Hypothalamus (tissue), 51 donors: ENCODE measurements around the gene VSIR.

Experiments
- DNase-seq, 51 donors: peaks; one replicate each; lab custom pipeline; 2025; lab: John Stamatoyannopoulos, UW

Gene VSIR

DNA sequence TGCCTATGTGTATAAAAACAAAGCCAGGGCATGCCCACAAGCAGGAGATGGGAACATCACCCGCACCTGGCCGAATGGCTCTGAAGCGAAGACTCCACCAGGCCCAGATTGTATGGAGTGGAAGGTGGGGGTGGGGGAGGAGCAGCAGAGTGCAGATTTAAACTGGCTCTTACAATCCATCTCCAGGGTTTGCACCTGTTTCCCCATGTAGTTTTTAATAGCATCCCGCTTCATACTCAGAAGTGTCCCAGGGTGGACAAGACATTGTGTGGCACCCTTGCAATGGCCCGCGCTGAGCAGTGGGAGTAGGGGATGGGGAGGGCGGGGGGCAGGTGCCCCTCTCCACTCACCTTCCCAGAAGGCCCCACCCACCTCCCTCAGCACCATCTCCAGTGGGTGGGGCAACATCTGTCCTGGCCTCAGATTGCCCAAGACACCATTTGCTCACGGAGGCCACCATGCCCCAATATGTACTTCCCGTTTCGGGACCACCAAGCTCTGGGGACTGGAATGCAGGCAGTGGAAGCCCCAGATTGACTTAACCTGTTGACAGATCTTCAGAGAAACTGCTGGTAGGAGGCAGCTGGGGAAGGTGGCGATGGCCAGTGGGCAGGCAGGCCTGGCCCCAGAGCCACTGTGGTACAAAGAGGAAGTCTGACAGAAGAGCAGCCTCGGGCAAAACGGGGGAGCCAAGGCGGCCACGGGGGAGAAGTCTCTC is 23.0 kb downstream of the VSIR start:
- no peak for DNase-seq

DNA sequence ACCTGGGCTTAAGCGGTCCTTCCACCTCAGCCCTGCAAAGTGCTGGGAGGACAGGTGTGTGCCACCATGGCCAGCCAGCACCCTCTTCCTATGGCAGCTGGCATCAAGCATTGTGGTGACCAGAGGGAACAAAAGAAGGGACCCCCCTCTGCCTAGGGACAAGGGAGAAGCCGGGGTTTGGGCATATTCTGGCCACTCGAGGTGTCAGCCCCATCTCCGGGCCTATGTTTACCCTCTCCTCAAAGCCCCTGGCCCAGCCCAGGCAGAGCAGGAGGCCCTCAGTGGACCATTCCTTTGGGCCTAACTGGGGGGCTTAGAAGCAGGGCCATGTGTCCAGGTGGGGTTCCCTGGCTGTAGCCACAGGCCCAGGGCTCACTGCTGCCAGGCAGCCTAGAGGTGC is 23.9 kb downstream of the VSIR start:
- DNase-seq: no peak

DNA sequence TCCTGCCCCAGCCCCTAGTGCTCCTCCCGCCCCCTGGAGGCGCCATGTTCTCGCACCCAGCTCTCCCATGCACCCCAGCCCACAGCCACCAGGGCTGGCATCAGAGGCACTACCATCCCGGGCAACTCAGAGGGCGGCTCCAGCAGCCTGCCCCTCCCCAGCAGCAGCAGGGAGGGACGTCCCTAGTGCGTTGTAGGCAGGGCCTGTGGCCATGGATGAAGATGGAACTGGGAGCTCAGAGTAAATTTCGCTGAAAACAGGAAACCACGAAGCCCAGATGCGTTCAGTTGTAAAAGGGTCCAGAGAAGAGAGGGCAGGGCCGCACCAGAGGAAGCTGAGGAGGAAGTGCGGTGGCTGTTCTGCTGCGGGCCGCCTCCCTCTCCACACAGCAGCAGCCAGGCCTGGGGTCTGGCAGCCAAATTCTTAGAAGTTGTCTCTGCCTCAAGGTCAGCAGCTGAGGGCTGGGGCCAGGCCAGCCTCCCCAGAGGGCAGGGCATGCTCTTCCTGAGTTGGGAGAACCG is 24.6 kb downstream of the VSIR start:
- peak in 27 of 51 donors; percentile 23 to 71 (median 45) for DNase-seq

DNA sequence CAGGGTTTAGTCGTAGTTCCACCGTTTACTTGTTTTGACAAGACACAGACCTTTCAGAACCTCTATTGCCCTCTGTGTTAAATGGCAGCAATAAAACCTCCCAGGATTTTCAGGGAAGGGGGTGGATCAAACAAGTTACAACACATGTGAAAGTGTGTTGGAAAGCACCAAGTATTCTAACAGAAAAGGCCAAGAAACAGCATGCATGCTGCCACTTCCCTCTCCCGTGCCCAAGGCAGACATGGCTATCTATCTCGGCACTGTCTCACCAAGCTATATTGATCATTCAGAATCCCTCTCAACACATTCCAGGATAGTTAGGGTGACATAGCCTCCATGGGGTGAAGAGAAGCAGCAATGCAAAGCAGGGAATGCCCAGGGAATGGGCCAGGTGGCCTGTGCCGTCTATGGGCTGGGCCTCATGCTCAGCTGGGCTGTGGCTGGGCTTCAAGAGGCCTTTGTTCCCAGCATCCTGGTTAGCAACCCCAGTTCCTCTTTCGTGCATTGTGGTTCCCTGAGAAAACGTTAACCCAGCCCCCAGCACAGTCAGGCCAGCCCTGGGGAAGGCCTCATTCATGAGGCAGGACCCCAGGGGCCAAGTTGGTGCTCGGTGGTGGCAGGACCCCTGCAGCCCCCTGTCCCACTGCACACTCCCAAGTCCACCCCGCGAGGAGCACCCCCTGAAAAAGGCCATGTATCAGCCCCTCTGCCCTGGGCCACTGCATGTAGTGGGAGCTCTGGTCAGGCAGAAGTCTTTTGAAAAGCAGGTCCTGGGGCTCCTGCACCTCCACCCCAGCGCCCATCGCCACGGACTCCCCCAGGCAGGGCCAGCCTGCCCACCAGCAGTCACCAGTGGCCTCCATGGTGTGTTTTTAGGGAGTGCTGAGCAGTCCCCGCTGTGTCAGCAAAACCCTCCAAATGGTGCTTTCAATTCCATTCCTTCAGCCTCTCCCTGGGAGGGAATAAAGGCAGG is 25.5 kb downstream of the VSIR start:
- peak in 4 of 51 donors; percentile 22 to 31 (median 26) for DNase-seq

DNA sequence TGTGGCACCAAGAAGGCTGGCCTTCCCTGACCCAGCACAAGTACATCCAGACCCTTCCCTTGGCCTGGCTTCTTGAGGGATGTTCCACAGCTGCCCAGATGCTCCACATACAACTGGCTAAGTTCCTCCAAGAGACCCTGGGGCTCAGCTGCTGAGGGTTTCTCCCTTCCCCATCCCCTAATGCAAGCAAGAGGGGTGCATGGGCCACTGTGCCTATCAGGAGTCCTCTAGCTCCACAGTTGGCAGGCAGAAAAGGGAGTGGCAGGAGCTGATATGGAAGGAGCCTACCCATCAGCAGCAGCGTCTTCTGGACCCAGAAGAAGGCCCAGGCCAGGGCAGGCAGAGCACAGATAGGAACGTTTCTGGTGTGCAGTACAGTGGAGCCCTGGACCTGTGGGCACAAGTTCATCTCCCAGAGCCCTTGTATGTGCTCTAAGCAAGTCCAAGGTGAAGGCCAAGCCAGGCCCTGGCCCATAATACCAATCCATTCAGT is 26.2 kb downstream of the VSIR start:
- no peak for DNase-seq

DNA sequence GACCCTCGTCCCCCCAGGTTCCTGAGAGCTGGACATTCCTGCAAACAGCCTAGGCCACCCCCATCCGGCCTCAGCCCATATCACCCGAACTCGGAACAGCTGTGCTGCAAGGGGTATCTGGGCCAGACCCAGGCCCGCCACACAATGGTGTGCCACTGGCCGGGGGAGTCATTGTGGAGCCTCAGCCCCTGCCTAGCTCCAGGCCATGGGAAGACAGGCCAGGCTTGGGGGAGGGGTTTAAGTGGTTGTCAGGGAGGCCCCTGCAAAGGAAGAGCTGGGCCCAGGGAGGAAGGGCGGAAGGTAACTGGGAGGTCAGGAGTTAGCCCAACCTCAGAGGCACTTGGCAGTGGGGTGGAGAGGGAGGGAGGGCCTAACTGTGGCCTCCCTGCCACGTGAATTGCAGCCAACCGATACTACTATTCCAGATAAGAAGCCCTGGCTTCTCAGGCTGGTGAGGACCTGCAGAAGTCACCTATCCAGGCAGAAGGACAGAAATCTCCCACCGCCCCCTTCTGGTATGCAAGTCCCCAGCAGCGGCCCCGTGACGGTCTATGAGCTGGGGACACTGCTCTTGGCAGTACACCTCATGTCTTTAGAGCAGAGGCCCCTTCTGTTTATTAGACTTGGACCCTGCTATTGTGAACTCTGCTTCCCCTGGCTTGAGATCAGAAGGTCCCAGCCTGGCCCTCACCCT is 26.8 kb downstream of the VSIR start:
- no peak for DNase-seq

DNA sequence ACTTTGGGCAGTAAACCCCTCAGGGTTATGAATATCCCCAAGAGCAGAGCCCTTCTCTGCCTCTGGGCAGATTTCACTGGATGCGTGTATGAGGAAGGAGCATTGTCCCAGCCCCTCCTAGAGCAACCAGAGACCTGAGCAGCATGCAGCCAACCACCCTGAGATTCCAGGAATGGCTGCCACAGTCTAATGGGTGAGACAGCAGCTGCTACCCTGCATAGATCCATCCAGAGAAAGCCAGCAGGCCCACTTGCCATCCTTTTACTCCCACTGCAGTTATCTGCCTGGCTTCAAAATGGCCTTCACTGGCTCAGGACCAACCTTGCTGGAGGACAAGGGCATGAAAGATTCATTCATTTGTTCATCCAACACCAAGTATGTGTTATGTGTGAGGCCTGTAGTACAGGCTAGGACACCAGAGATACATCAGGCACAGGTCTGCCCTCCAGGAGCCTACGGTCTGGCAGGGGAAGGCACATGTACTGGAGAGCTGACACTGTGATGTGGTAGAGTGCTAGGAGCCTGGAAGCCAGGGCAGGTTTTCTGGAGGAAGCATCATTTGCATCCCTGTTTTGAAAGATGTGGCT is 27.6 kb downstream of the VSIR start:
- DNase-seq: no peak

DNA sequence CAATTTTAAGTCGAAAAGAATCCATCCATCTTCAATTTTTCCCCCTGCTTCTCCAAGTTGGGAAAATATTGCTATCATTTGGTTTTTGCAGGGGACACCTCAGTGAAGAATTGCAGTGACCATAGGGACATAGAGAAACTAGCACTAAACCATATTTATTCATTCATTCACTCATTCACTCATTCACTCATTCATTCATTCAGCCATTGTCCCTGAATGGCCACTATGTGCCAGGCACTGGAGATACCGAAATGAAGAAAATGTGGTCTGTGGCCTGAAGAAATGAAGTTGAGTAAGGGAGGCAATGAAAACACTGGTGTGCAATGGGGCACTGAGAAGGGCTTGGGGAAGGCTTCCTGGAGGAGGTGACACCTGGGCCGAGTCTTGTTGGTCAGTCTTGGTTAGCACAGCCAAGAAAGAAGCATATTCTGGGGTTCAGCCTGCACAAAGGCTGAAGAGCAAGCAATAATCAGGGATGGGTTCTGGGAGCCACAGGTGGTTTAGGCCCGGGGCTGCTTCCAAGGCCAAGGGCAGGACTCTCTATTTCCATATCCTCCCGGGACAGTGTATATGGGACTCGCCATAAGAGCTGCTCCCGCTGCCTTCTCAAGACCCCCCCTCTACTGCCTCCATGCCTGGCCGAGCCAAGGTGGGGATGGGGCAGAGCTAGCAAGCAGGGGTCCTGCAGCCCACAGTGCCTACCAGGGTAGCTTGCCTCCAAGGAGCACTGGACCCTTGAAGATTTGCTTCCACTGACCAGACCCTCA is 28.2 kb downstream of the VSIR start:
- DNase-seq: no peak

DNA sequence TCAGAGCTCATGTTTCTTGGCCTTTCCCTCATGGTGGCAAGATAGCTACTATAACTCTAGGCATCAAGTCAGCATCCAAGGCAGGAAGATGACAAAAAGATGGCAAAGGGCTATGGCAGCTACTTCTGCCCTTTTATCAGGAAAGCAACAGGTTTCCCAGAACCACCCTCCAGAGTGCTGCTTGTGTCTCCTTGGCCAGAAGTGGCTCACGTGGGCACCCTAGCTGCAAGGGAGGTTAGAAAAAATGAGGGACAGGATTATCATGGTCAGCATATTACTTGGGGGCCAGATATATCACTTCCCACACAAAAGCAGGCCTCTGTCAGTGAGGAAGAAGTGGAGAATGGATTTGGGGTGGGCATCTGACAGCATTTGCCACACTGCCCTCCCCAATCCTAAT is 29.5 kb downstream of the VSIR start:
- DNase-seq: no peak

DNA sequence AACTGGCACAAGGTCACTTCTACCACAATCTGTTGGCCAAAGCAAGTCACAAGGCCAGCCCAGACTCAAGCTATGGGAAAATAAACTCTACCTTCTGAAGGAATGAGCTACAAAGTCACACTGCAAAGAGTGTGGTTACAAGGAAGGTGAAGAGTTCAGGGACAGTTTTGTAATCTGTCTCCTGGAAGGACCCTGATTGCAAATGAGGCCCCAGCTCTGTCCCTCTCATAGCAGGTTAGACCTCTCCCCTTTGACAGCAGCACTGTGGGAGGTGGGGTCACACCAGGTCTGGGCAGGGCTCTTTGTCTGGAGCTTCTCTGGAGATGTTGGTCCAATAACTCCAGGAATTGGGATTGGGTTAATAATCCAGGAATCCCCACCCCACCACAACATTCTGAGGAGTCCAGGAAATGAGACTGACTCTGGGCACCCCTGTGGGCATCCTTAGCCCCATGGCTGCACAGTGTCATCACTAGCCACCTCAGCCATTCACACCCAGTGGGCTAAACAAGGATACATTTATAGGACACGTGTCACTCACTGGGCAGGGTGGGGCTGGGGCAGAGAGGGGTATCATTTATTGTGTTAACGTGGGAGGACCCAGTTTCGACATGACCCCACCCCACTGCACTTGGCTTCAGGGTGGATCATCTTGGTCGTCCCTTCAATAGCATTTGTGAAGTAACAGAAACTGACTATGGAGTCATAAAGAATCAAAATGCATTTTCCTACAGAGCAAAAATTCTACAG is 30.1 kb downstream of the VSIR start:
- DNase-seq: no peak

DNA sequence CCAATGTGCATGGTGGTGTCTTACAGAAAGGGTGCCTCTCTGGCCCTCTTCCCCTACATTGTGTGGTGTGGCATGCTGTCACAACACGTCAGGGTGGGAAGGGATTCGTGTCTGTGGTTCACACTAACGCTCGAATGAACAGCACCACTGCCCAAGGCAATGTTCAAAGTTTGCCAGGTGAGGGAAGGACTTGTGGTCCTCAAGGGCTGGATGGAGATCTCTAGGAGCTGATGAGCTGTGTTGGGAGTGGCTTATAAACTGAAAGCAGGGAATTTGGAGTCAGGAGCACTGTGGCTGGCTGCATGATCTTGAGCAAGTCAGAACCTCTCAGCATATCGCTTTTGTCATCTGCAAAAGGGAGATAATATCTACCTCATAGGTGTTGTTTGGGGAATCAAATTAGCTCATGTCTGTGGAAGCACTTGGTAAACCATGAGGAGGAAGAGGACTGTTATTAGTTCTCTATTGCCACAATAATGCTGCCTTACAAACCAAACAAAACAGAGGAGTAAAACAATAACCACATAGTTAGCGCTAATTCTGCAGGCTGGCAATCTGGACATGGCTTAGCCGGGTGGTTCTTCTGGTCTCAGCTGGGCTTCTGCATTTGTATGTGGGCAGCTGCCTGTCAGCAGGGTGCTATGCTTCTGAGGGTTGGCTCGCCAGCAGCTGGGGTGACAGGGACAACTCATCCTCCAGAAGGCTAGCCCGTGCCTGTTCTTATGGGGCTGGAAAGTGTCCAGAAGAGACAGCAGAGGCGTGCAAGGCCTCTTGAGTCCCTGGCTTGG is 30.8 kb downstream of the VSIR start:
- DNase-seq: no peak

DNA sequence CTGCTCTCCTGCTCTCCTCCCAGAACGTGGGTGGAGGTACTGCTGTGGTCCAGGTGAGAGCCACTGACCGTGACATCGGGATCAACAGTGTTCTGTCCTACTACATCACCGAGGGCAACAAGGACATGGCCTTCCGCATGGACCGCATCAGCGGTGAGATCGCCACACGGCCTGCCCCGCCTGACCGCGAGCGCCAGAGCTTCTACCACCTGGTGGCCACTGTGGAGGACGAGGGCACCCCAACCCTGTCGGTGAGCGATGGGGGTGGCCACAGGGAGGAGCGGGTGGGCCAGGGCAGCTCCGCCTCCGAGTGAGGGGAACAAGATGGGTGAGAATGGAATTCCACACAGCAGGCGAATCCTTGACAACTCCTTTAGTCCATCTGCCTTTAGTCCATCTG is 31.6 kb downstream of the VSIR start:
- DNase-seq: no peak

DNA sequence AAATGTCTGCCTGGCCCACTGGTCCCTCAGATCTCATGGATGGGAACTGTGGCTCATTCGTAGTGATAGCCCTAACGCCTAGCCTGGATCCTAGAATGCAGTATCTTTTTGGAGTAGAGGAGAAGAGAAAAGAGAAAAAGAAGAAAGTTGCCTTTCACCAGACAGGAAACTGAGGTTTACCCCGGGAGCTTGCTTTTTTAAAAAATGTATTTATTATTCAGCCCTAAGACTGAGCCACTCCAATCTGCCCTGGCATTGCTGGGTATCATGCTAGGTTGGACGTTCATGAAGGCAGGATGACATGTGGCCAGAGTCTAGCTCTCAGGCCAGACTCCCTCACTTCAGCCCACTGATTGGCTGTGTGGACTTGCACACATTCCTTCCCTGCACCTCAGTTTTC is 32.3 kb downstream of the VSIR start:
- DNase-seq: no peak

DNA sequence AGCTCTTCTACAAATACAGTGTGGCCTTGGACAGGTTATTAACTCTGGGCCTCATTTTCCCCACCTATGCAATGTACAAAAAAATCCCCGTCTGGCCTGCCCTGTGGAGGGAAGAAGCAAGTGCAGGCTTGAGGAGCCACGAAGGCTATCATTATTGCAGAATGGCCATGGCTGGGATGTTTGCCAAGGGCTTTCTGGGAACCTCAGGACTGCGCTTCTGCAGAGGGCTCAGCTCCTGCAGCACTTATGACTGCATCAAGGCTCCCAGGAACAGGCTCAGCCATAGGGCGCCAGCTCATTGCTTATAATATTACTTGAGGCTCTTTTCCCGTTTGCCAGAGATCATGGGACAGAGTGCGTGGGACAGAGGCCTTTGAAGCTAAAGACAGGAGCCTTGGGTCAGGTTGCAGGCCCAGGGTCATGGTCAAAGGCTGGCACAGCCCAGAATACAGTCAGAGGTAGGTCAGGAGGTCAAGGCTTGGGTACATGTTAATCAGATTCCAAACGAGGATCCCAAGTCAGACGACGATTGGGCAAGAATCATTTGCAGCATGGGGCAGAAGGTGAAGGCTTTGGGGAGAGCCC is 33.2 kb downstream of the VSIR start:
- peak in 6 of 51 donors; percentile 15 to 47 (median 29) for DNase-seq

DNA sequence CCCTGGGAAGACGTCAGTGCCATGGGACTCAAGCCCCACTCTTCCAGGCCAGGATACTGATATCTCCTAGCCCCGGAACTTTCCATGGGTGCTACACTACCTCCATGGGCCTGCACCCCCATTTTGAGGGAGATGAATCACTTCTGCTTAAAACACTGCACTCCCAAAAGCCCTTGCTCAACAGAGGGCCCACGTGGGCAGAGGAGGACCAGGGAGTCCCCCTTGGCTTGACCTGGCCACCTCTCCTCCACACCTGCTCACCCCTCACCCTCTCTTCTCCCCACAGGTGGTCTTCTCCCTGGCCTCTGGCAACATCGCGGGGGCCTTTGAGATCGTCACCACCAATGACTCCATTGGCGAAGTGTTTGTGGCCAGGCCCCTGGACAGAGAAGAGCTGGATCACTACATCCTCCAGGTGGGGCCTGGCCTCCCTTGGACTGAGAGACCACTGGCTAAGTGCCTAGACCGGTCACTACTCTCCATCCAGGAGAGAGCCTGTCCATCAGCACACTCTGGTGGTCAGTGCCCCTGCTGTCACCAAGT is 33.9 kb downstream of the VSIR start:
- no peak for DNase-seq

DNA sequence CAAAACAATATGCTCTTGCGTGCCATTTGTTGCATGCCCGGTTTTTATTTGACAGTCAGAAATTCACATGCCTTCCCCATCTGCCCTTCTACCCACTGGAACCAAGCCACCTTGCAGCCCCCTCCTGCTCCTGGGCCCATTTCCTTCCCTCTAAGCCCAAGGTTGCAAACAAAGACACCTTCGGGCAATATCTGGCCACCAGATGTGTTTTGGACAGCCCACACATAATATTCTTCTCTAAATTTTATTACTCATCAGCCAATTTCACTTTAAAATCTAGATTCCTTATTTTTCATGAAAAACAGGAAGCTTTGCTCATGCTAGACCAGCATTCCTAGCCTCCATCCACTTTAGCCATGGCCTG is 35.5 kb downstream of the VSIR start:
- DNase-seq: no peak

DNA sequence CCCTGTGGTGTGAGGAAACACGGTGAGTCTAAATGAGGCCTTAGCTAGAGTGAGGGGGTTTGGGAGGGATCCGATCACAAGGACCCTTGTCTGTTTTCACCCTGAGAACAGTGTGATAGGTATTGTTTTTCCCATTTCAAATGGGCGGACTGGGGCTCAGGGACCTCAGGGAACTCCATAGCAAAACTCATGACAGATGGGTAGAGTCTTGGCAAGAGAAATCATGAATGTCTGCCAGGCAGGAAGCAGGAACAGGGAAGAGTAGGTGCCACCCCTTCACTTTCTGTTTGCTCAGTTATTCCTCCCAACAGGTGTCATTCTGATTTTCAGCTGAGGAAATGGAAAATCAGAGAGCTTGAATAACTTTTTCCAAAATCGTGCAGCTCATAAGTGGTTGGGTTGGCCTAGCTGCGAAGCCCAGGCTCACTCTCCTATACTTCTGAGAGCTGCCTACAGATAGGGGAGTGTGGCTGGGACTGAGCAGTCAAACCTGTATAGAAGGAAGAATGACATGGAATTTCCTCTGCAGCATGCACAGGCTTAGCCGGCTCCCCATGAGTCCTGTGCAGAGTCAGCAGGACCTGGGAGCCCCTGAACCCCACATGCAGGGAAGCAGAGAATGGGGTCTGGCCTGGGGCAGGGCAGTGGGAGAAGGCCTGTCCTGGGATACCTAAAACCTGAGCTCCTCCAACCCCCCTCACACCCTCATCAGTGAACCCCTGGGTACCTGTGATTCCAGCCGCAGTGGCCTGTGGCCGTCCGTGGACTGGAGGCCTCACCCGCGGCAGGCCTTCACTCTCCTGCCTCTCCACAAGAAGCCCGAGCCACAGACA is 36.1 kb downstream of the VSIR start:
- no peak for DNase-seq
